Naive B cell (primary cell): ENCODE measurements around the gene PKN2. TPM values are rescaled to one million over a fixed set of nuclear protein-coding genes. Genes with fewer than 3 reads are reported as not detected.

Experiments
- ATAC-seq, 2 donors: fragments of 150-1000 bp; cut with Tn5 transposase; 2 replicates each; pipeline ENCODE4 v1.10.0; 2021; ENCODE audit warnings: low read depth in 2 of 2, mild to moderate bottlenecking in 2 of 2, moderate library complexity in 2 of 2
- DNase-seq: peaks from one replicate; pipeline ENCODE4 v3.0.0; 2022
- H3K27ac Mint-ChIP-seq, 6 donors: one replicate each; pipeline ENCODE4 v1.8.0; 2020 to 2022; ENCODE audit warnings: mild to moderate bottlenecking in 6 of 6, mixed read lengths in 6 of 6, moderate library complexity in 5 of 6, inconsistent platforms in 2 of 6
- H3K27me3 Mint-ChIP-seq, 3 donors: one replicate each; pipeline ENCODE4 v1.8.0; 2021 to 2022; ENCODE audit warnings: mixed read lengths in 3 of 3, mild to moderate bottlenecking in 1 of 3
- H3K36me3 Mint-ChIP-seq, 2 donors: one replicate each; pipeline ENCODE4 v1.8.0; 2020 to 2022; ENCODE audit warnings: mixed read lengths in 2 of 2, inconsistent platforms in 1 of 2, mild to moderate bottlenecking in 1 of 2
- H3K4me1 Mint-ChIP-seq, 3 donors: one replicate each; pipeline ENCODE4 v1.8.0; 2020 to 2022; ENCODE audit warnings: mixed read lengths in 3 of 3, inconsistent platforms in 1 of 3, mild to moderate bottlenecking in 1 of 3, moderate library complexity in 1 of 3
- H3K4me3 Mint-ChIP-seq, 8 donors: one replicate each; pipeline ENCODE4 v1.8.0; 2020 to 2022; ENCODE audit warnings: mild to moderate bottlenecking in 8 of 8, mixed read lengths in 8 of 8, moderate library complexity in 8 of 8, inconsistent platforms in 2 of 8
- H3K9me3 Mint-ChIP-seq, 7 donors: one replicate each; pipeline ENCODE4 v1.8.0; 2020 to 2022; ENCODE audit warnings: mixed read lengths in 7 of 7, mild to moderate bottlenecking in 5 of 7, inconsistent platforms in 2 of 7, moderate library complexity in 1 of 7
- polyA plus RNA-seq, 6 donors: library from polyadenylated mRNA; unstranded; fragments of 300-500 nt; fragmentation: Illumina TruSeq; gene quantifications; one replicate each; pipeline ENCODE4 v1.2.3, GENCODE V29; 2021; ENCODE audit warnings: low read depth in 6 of 6

Gene PKN2
- polyA plus RNA-seq, 6 donors from 2014 or later: 7.6 to 13.3 (median 10.2) TPM

GRCh38 chr1:88751714-88752113, 67.6 kb downstream of the PKN2 start:
- H3K4me1 Mint-ChIP-seq: peaks cover 4 to 9% (median 7%) of the 10 kb centered on the region in 3 donors
- H3K27me3 Mint-ChIP-seq: no peaks in the 10 kb centered on the region
- H3K36me3 Mint-ChIP-seq: peaks cover 0 to 17% of the 10 kb centered on the region in 2 donors
- DNase-seq (no peak), ATAC-seq (no peak)
- no peak overlapping the region for H3K4me3 Mint-ChIP-seq
- no peaks in the 10 kb centered on the region for H3K9me3 Mint-ChIP-seq
- H3K27ac Mint-ChIP-seq: peak overlapping the region in 2 of 6 donors; percentile 5 to 9

- no peak overlapping the region for H3K27ac Mint-ChIP-seq
- H3K4me1 Mint-ChIP-seq: peaks cover 0 to 5% (median 3%) of the 10 kb centered on the region in 3 donors
- H3K4me3 Mint-ChIP-seq: no peak overlapping the region
Observed at GRCh38 chr1:88753506-88753905, 69.4 kb downstream of the PKN2 start.

GRCh38 chr1:88763649-88764406, 79.8 kb downstream of the PKN2 start:
- Mint-ChIP-seq H3K27me3 (no peaks in the 10 kb centered on the region), H3K36me3 (peaks cover 12 to 16% of the 10 kb centered on the region in 2 donors)
- no peak for ATAC-seq

More at GRCh38 chr1:88753506-88753905, 69.4 kb downstream of the PKN2 start:
- Mint-ChIP-seq H3K27me3 (no peaks in the 10 kb centered on the region), H3K9me3 (peaks cover 0 to 2% (median 0%) of the 10 kb centered on the region in 7 donors), H3K36me3 (peaks cover 0 to 21% of the 10 kb centered on the region in 2 donors)
- DNase-seq (no peak), ATAC-seq (no peak)

GRCh38 chr1:88768187-88768586, 84.1 kb downstream of the PKN2 start:
- Mint-ChIP-seq H3K9me3 (no peaks in the 10 kb centered on the region), H3K4me1 (peaks cover 0 to 5% (median 3%) of the 10 kb centered on the region in 3 donors), H3K27me3 (no peaks in the 10 kb centered on the region), H3K4me3 (no peak overlapping the region), H3K36me3 (peaks cover 15 to 24% of the 10 kb centered on the region in 2 donors), H3K27ac (peak overlapping the region in 1 of 6 donors; percentile 52)
- DNase-seq (no peak), ATAC-seq (no peak)

More at GRCh38 chr1:88763649-88764406, 79.8 kb downstream of the PKN2 start:
- Mint-ChIP-seq H3K9me3 (no peaks in the 10 kb centered on the region), H3K27ac (no peak overlapping the region), H3K4me1 (peaks cover 0 to 5% (median 3%) of the 10 kb centered on the region in 3 donors), H3K4me3 (no peak overlapping the region)
- no peak for DNase-seq

GRCh38 chr1:88768816-88769215, 84.7 kb downstream of the PKN2 start:
- H3K4me3 Mint-ChIP-seq: no peak overlapping the region
- DNase-seq (no peak), ATAC-seq (no peak)
- H3K9me3 Mint-ChIP-seq: no peaks in the 10 kb centered on the region
- H3K4me1 Mint-ChIP-seq: peaks cover 0 to 5% (median 3%) of the 10 kb centered on the region in 3 donors
- H3K27ac Mint-ChIP-seq: peak overlapping the region in 3 of 6 donors; percentile 7 to 56 (median 52)
- peaks cover 19 to 30% of the 10 kb centered on the region in 2 donors for H3K36me3 Mint-ChIP-seq
- no peaks in the 10 kb centered on the region for H3K27me3 Mint-ChIP-seq

GRCh38 chr1:88773540-88774150, 89.6 kb downstream of the PKN2 start:
- Mint-ChIP-seq H3K4me1 (no peaks in the 10 kb centered on the region), H3K27ac (no peak overlapping the region), H3K9me3 (no peaks in the 10 kb centered on the region), H3K36me3 (peaks cover 48 to 49% of the 10 kb centered on the region in 2 donors), H3K4me3 (no peak overlapping the region), H3K27me3 (no peaks in the 10 kb centered on the region)
- ATAC-seq: no peak
- DNase-seq: no peak

GRCh38 chr1:88774151-88774556, 90.1 kb downstream of the PKN2 start:
- Mint-ChIP-seq H3K4me3 (no peak overlapping the region), H3K4me1 (no peaks in the 10 kb centered on the region), H3K27me3 (no peaks in the 10 kb centered on the region), H3K36me3 (peaks cover 49% of the 10 kb centered on the region in 2 donors), H3K9me3 (no peaks in the 10 kb centered on the region), H3K27ac (peak overlapping the region in 2 of 6 donors; percentile 37 to 49)
- no peak for DNase-seq
- no peak for ATAC-seq

GRCh38 chr1:88777604-88778149, 93.6 kb downstream of the PKN2 start:
- no peak overlapping the region for H3K4me3 Mint-ChIP-seq
- H3K27ac Mint-ChIP-seq: peak overlapping the region in 1 of 6 donors; percentile 5
- no peaks in the 10 kb centered on the region for H3K9me3 Mint-ChIP-seq
- peaks cover 0 to 4% (median 0%) of the 10 kb centered on the region in 3 donors for H3K4me1 Mint-ChIP-seq
- DNase-seq (no peak), ATAC-seq (no peak)
- peaks cover 42 to 44% of the 10 kb centered on the region in 2 donors for H3K36me3 Mint-ChIP-seq
- H3K27me3 Mint-ChIP-seq: no peaks in the 10 kb centered on the region

- Mint-ChIP-seq H3K4me1 (peaks cover 0 to 7% (median 5%) of the 10 kb centered on the region in 3 donors), H3K27me3 (no peaks in the 10 kb centered on the region), H3K36me3 (peaks cover 37 to 38% of the 10 kb centered on the region in 2 donors), H3K27ac (no peak overlapping the region), H3K9me3 (no peaks in the 10 kb centered on the region), H3K4me3 (no peak overlapping the region)
- no peak for ATAC-seq
- DNase-seq: no peak
Observed at GRCh38 chr1:88779880-88780279, 95.8 kb downstream of the PKN2 start.

- no peaks in the 10 kb centered on the region for H3K9me3 Mint-ChIP-seq
- ATAC-seq (no peak), DNase-seq (no peak)
- peaks cover 32 to 39% of the 10 kb centered on the region in 2 donors for H3K36me3 Mint-ChIP-seq
- peaks cover 0 to 11% (median 5%) of the 10 kb centered on the region in 3 donors for H3K4me1 Mint-ChIP-seq
- H3K4me3 Mint-ChIP-seq: no peak overlapping the region
- no peaks in the 10 kb centered on the region for H3K27me3 Mint-ChIP-seq
- no peak overlapping the region for H3K27ac Mint-ChIP-seq
Observed at GRCh38 chr1:88780485-88780884, 96.4 kb downstream of the PKN2 start.

GRCh38 chr1:88783145-88783544, 99.1 kb downstream of the PKN2 start:
- peaks cover 0 to 11% (median 5%) of the 10 kb centered on the region in 3 donors for H3K4me1 Mint-ChIP-seq
- no peaks in the 10 kb centered on the region for H3K9me3 Mint-ChIP-seq
- H3K27ac Mint-ChIP-seq: peak overlapping the region in 1 of 6 donors; percentile 84
- DNase-seq (no peak), ATAC-seq (no peak)
- no peak overlapping the region for H3K4me3 Mint-ChIP-seq
- H3K36me3 Mint-ChIP-seq: peaks cover 12 to 30% of the 10 kb centered on the region in 2 donors
- H3K27me3 Mint-ChIP-seq: no peaks in the 10 kb centered on the region

GRCh38 chr1:88784551-88784950, 100.5 kb downstream of the PKN2 start:
- H3K27ac Mint-ChIP-seq: peak overlapping the region in 2 of 6 donors; percentile 12 to 83
- no peak overlapping the region for H3K4me3 Mint-ChIP-seq
- no peaks in the 10 kb centered on the region for H3K27me3 Mint-ChIP-seq
- H3K36me3 Mint-ChIP-seq: peaks cover 13 to 36% of the 10 kb centered on the region in 2 donors
- ATAC-seq (no peak), DNase-seq (no peak)
- H3K9me3 Mint-ChIP-seq: no peaks in the 10 kb centered on the region
- peaks cover 0 to 11% (median 5%) of the 10 kb centered on the region in 3 donors for H3K4me1 Mint-ChIP-seq

- no peak overlapping the region for H3K4me3 Mint-ChIP-seq
- peaks cover 0 to 8% (median 5%) of the 10 kb centered on the region in 3 donors for H3K4me1 Mint-ChIP-seq
- peak overlapping the region in 1 of 6 donors; percentile 21 for H3K27ac Mint-ChIP-seq
- peaks cover 26 to 33% of the 10 kb centered on the region in 2 donors for H3K36me3 Mint-ChIP-seq
- no peaks in the 10 kb centered on the region for H3K27me3 Mint-ChIP-seq
- no peak for DNase-seq
- no peaks in the 10 kb centered on the region for H3K9me3 Mint-ChIP-seq
- ATAC-seq: no peak
Observed at GRCh38 chr1:88787023-88787903, 103.2 kb downstream of the PKN2 start.
